NCI-H1436 treated with DMSO at 0.1 percent for 48 hours (cell line): ENCODE measurements around the gene GALNT18.
A peak's percentile ranks its signal among the peaks of the same experiment; 100 is the strongest.

ENCODE experiments used
- DNase-seq: peaks from one replicate; lab custom pipeline; 2025; lab: John Stamatoyannopoulos, UW

GALNT18 gene

DNA sequence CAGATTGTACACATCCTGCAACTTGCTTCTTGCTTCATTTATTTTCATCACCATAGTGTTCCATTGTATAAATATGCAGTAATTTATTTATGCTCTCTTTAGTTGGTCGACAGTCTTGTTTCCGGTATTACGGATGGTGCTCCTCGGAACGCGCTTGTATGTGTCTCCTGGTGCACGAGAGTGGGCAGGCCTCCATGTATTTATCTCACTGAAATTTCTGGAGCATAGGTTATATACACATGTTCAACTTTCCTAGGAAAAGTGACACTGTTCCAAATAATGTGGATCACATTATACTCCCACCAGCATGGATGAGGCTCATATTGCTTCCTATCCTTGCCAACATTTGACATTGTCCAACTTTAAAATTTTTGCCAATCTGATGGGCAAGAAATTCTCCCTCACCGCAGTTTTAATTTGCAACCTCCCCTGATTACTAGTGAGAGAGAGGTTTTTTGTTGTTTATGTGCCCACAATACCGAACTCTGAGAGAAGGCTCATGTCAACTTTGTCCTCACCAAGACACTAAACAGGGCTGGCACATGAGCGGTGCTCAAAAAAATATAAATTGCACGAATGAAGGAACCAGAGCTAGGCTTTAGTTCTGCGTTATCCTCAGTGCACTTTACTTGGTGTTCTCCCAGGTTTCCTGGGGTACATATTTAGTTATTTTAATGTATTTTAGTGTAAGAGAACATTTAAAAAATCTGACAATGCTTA is 272.5 kb downstream of the GALNT18 start:
- DNase-seq: no peak

DNA sequence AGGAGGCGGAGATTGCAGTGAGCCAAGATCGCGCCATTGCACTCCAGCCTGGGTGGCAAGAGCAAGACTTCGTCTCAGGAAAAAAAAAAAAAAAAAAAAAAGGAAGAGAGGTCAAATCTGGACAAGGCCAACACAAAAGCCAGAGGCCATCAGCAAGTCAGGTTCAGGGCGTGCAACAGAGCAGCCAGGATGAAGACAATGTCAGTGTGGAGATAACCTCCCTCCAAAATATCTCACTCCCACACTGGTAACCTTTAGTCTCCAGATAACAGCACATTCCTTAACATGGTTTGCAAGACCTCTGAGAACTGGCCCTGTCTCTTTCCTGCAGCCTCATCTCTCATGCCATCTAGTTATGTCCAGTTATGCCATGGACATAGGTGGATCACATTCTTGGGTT is 273.5 kb downstream of the GALNT18 start:
- DNase-seq: no peak

DNA sequence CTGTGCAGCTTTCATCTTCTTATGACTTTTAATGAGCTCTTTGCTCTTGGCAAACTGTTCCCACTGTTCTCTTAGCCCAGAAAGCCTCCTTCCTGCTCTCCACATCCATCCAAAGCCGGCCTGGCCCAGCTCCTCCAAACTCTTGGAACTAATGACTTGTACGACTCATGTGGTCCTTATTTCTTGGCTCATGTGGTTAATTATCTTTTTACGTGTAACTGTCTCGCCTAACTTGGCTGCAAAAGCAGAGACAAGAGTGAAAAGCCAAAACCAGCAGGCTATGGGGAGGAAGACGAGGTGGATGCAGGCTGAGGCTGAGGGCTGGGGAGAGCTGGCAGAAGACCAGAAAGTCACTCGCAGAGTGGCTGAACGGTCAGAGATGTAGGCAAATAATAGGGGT is 274.2 kb downstream of the GALNT18 start:
- DNase-seq: no peak

DNA sequence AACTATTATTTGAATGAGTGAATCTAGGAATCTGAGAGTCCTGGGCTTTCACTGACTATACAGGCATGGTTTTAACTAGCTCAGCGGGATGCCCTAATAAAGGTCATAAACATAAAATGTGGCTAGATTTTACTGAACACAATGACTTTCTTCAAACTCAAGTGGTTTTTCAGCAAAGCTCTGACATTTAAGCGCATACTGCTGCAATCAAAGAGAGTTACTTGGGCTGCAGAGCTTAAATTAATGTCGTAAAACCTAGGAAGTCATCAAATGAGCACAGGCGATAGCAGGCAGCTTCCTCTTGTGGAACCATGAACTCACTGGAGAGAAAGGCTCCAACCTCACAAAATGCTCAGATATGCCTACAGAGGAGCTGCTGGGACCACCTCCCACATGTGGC is 275.5 kb downstream of the GALNT18 start:
- no peak for DNase-seq

DNA sequence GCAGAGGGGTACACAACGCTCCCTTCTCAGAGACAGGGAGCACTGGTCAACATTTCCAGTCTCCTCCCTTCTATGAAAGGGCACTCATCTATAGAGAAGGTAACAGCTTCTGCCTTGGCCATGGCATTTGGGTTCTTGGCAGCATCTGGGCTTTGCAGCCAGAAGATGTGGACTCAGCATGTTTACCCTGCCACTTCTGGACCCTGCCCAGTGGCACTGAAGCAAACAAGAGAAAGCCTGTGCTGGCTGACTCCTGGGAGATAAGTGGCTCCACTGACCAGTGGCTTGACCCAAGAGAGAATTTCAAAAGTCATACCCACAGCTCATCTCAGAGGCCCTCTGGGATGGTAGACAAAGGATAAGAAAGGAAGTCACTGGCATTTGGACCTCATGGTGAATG is 276.7 kb downstream of the GALNT18 start:
- no peak for DNase-seq

DNA sequence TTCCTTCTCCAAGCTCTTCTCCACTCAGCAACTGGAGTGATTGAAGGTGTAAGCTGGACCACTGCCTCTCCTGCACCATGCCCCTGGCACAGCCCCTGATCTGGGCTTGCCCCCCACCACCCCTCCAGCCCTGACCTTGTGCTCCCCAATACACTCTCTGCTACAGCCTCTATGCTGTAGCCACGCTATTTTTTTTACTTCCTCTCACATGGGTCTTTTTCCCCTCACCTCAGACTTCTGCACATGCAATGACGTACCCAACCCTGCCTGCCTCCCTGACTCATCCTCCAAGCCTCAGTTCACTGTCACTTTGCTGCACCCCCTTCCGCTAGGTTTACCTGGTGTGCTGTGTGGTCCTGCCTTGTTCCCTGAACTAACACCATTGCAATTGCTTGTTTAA is 277.8 kb downstream of the GALNT18 start:
- no peak for DNase-seq

DNA sequence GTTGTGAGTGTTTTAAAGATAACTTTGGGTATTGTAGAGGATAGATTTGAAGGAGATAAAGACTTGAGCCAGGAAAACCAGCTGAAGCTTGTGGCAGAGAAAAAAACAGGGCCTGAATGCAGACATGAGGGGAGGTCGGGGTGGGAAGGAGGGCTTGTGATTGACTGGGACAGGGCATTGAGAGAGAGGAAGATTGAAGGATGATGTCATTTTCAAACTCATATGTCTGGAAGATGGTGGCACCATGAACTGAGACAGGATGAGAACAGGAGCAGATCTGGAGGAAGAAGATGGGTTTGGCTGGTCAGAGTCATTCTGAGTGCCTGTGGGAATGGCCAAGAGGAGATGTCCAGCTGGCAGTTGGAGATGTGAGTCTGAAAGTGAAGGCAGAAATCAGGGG is 283.5 kb downstream of the GALNT18 start:
- no peak for DNase-seq

DNA sequence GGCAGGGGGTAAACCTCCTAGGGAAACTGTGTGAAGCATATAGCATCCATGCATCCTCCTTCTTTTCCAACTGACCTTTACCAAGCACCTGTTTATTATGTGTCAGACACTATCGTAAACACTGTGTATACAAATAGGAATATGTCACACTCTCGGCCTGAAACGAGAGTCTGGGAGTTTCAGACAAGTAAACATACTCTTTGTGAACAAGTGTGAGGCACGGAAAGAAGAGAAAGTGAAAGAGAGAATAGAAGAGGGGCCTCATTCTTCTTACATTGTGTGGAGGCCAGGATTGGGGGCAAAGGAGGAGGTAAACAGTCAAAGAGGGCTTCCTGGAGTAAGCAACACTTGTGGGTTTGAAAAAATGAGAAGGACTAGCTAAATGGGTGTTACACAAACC is 285.1 kb downstream of the GALNT18 start:
- DNase-seq: no peak

DNA sequence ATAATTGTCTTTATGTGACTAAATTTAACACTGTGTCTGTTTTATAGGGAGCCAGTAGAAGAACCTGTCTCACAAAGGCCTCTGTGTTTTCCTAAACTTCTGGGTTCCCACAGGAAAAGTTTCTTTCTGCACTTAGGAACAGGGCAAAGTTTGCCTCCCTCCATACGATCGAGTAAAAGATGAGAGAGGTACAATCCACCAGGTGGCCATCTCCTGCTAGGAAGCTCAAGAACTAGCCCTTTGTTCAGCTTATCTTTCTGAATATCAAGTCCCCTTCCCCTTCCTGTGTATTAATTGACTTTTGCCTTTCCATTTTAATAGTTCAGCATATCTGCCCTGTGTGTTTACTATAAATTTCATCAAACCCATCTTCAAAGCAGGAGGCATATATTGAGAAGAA is 286.8 kb downstream of the GALNT18 start:
- DNase-seq: no peak

DNA sequence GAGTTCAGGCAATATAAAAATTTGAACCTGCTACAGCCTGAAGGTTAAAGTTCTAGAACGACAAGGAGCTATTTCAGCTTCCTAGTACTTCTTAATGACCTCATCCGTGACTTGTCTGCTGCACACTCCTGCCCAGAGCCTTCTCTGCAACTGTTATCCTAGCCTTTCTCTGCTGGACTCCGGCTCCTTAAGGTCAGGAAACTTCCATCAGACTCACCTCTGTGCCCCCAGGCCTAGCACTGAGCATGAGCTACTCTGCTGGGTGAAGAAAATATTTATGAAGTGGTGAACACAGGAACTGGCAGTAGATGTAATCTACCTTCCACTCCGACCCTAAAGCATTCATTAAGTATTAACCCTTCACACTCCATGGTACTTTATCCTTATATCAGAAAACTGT is 287.2 kb downstream of the GALNT18 start:
- no peak for DNase-seq

DNA sequence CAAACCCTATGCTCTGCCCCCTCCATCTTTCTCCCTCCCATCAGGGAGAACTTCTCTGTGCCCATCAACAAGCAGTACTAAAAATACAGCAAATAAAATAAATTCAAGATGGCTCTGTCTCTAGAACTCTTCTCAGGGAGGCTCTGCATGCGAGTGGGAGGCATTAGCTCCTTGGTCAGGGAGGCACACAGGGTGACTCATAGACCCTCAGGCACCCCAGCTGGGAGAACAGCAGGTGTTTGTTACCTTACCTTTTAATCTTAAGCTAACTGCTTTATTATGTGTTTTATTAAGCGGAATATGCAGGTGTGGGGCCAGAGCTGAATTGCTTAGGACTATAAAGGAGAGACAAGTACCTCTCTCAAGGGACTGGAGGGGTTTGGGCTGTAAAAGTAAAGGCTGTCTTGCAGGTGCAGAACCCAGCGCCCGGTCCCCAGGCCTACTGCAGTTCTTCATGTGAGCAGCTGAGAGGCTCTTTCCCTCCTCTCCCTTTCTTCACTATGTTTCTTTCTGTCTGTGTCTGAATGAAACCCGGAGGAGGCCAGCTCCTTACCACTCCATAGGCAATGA is 289.6 kb downstream of the GALNT18 start:
- DNase-seq: peak; percentile 74

DNA sequence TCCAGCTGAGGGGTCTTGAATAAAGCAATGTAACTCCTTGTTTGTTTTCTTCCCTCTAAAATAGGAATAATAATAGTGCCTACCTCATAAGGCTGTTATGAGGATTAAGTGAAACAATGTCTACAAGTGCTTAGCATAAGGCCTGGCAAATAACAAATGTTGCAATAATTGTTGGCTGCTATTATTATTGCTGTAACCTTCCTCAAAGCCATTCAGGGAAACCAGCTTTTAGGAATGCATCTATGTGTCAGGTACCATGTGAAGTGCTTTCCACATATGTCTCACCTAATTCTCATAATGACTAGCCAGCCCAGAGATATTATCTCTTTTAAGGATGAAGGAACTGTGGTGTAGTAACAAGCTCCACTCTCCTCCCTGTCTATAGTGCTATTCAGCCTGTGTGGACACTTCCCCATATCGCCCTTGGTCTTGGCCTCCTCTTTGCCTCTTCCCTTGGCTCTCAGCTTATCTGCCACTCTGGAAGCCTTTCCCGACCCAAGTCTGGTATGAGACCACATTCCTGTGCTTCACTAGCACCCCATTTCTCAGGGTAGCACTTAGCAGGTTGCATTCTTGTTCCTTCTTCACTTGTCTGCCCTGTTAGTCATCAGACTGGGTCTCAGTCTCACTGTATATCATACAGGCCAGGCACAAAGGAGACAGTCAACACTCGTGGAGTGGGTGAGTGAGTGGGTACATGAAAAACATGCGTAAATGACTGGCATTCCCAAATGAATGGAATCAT is 292.6 kb downstream of the GALNT18 start:
- no peak for DNase-seq

DNA sequence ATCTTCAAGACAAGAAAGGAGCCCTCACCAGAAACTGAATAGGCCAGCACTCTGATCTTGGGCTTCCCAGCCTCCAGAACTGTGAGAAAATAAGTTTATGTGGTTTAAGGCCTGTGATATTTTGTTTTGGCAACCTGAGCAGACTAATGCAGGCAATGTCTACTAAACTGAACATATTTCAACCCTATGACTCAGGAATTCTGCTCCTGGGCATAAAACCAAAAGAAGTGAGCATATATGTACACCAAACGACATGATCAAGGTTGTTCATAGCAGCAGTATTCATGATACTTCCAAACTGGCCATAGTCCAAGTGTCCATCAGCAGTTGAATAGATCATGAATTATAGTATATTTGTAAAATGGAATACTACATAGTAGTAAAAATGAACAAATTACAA is 297.7 kb downstream of the GALNT18 start:
- DNase-seq: no peak

DNA sequence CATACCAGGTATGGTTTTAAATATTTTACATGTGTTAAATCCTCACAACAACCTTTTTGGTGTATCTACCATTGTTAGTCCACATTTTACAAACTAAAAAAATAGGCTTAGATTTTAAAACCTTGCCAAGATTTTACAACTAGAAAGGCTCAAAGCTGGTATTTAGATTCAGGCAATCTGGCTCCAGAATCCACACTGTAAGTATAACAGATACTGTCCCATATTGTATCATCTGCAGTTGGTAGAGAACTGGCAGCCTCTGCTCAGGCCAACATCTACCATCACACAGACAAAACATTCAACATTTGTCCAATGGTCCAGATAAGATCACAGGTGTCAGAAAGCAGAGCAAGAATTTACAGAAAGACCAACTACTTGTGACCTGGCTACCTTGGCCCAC is 299.7 kb downstream of the GALNT18 start:
- DNase-seq: no peak

DNA sequence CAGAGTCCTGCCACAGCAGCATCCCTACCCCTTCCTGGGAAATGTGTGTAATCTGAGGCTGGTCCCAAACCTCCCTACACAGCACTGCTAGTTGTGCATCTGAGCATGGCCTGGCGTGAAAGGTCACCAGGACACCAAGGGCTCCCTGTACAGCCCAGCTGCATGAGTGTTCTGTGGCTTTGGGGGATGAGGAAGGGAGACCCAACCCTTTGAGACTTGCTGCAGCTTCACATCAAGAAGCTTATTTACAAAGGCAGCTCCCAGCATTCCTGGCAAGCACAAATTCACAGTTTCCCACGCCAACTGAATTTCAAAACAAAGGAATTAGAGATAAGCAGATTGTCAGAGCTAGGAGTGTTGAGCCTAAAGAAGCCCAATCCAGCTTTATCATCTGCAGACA is 301.0 kb downstream of the GALNT18 start:
- no peak for DNase-seq

DNA sequence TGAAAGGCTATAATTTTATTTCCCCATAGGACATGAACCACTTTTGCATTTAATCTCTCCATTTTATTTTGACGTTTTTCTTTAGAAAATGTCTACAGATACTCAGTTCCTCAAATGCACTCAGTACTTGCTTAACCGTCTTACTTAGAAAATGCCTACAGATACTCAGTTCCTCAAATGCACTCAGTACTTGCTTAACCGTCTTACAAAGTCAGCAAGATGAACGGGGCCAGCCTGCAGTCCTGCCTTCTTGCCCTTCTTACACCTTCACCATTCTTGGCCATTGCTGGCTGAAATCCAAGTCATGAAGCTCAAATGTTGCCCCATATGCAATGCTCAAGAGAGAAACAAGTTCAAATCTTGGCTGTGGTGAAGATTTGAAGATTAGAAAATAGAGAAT is 302.8 kb downstream of the GALNT18 start:
- DNase-seq: no peak

DNA sequence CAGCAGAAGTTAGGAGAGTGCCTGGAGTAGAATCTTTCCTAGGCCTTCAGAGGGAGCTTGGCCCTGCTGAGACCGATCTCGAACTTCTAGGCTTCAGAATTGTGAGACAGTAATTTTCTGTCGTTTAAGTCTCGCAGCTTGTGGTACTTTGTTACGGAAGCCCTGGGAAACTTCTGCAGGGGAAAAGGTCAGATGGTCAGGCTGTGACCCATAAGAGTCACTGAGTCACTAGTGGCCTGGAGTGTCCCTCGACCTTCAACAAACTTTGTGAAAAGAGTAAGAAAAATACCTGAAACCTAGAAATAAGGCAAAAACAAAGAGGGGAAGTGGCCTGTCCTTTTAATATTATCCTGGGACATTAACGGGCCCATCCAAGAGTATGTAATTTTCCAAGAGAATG is 303.3 kb downstream of the GALNT18 start:
- DNase-seq: no peak

DNA sequence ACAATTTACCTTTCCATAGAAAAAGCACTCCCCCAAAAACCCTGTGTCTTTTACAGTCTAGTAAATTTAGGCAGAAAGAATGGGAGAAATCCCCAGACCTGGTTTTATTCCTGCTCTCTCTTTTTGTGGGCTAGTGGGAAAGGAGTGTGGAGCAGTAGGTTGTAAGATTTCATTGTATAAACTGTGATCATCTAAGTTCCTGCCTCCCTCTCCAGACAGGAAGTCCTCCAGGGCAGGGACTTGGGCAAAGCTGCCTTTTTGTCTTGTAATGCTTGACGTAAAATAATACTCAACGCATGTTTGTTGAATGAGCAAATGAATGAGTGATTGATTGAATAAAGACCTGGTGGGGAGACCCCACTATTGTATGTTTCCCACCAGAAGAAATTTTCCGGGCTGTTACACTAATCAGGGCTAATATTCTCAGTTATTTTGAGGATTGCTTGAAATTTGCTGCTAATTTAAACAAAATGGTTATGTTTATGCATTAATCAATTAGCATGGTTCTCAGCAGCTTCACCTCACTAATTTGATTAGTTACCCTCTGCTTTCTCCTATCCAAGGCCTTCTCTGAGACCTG is 305.1 kb downstream of the GALNT18 start:
- DNase-seq: no peak

DNA sequence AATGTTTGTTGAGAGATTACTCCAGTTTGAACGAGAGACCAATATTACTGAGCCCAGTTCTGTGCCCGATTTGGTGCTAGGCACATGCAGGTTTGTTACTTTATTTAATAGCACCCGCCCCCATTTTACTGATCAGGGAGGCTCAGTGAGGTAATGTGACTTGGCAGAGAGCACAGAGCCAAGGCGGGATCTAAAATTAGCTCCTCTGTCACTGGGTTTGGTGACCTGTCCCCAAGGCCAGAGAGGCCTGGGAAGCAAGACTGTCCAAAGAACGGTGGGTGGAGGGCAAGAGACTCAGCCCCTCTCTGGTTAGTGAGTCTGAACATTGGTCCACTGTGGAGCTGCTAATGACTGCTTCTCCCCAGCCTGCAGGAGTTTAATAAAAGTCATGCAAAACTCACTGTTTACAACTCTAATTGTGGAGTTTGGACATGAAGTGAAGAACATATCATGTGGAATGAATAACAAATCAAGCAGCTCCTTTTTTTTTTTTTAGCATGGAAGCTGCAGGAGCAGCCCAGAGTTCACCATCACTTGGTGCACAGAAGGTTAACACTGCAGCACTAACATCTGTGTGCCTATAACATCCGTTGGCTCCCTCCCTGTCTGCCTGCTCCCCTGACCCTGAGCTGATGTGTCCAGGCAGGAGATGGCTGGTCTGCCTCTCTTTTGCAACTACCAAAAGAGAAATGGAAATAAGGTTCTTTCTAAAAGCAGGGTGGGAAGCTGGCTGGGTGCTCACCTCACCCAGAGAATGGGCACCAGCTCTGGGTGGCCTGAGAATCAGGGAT is 307.7 kb downstream of the GALNT18 start:
- DNase-seq: no peak

DNA sequence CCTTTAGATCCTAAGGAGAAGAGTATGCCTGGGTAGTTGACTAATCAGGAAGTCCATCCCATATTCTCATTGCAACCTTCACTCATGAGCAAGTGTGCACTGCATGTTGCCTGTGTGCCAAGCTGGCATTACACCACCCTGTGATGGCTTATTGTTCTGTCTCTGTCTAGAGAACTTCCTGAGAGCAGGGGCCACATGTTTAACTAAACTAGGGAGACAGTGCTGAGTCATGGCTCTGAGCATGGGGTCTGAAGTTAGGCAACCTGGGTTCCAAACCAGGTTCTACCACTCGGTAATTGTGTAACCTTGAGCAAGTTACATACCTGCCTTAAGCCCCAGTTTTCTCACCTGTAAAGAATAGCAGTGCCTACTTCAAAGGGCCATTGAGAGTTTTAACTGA is 308.4 kb downstream of the GALNT18 start:
- DNase-seq: no peak

DNA sequence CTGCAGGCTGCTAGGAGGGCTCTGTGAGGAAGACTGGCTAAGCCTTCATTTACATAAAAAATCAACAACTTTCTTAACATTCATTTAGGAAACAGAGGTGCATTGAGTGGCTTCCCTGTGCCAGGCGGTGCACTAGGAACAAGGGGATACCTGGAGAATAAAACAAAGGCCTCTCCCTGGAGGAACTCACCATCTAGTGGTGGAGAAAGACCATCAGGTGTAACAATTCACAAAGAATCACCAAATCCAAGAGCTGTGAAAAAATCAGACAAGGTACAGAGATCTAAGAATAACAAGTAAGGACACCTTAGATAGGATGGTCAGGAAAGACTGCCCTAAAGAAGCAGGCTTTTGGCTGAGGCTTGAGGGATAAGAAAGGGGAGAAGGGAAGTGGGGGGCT is 309.1 kb downstream of the GALNT18 start:
- no peak for DNase-seq

DNA sequence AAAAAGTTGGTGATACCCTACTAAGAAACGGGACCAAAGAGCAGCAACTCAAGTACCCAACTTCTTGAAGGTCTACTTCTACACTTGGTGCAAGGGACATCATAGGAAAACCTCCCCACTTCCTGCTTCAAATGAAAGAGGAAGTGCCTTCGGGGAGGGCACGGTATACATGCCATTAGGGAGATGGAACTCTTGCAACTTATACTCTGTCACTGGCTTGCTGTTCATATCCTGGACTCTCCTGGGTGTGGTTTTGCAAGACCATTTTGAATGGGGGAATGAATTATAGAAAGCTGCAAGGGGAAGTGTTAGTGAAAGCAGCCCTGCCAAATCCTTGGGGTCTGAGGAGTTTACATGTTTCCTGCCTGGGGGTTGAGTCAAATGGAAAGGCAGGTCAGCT is 310.6 kb downstream of the GALNT18 start:
- no peak for DNase-seq
